Measurements from ENCODE around the gene WNK1.

- TF ChIP-seq, protein P1, sequence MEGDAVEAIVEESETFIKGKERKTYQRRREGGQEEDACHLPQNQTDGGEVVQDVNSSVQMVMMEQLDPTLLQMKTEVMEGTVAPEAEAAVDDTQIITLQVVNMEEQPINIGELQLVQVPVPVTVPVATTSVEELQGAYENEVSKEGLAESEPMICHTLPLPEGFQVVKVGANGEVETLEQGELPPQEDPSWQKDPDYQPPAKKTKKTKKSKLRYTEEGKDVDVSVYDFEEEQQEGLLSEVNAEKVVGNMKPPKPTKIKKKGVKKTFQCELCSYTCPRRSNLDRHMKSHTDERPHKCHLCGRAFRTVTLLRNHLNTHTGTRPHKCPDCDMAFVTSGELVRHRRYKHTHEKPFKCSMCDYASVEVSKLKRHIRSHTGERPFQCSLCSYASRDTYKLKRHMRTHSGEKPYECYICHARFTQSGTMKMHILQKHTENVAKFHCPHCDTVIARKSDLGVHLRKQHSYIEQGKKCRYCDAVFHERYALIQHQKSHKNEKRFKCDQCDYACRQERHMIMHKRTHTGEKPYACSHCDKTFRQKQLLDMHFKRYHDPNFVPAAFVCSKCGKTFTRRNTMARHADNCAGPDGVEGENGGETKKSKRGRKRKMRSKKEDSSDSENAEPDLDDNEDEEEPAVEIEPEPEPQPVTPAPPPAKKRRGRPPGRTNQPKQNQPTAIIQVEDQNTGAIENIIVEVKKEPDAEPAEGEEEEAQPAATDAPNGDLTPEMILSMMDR (IDR thresholded peaks at IDR 0.05), result peak; percentile 96 to 100 (median 99)
- TF ChIP-seq POLR2A (IDR thresholded peaks at IDR 0.05), result peak; percentile 74 to 85
Observed at GRCh38 chr12:949453-950191, 197.2 kb downstream of the WNK1 start, which contains the start of gene RAD52.

All from adrenal gland (tissue), 5 donors.